CD4-positive, alpha-beta memory T cell (primary cell): Measurements from ENCODE around the gene DNAH12. TPM values are rescaled to one million over a fixed set of nuclear protein-coding genes. Genes with fewer than 3 reads are reported as not detected.

Experiments used
- CTCF ChIA-PET: fragments of 350-600 bp; sonication (Branson Sonifier 250); formaldehyde crosslinking; loops from one replicate; lab custom pipeline; 2021; ENCODE audit warnings: inconsistent platforms; ENCODE audit not compliant: partially characterized antibody; lab: Charles Lee
- POLR2A ChIA-PET: fragments of 350-600 bp; sonication (Branson Sonifier 250); formaldehyde crosslinking; loops from one replicate; lab custom pipeline; 2021; ENCODE audit not compliant: partially characterized antibody; lab: Charles Lee
- DNase-seq, 5 donors: peaks; one replicate each; pipeline versions ENCODE4 v3.0.0 to v3.0.0-alpha.2; 2020 to 2022; ENCODE audit warnings: mixed read lengths in 1 of 5
- H3K27ac ChIP-seq: one replicate; pipeline ENCODE4 v1.7.0; 2013; ENCODE audit warnings: low read depth, low read length
- H3K27me3 ChIP-seq: 2 replicates; pipeline ENCODE4 v1.7.0; 2013; ENCODE audit warnings: mild to moderate bottlenecking, low read length, moderate library complexity; ENCODE audit not compliant: insufficient read depth
- H3K36me3 ChIP-seq: 2 replicates; pipeline ENCODE4 v1.7.0; 2013; ENCODE audit warnings: mild to moderate bottlenecking, low read length, moderate library complexity; ENCODE audit not compliant: insufficient read depth
- H3K4me1 ChIP-seq: 2 replicates; pipeline ENCODE4 v1.7.0; 2013; ENCODE audit warnings: mild to moderate bottlenecking, low read length, moderate library complexity; ENCODE audit not compliant: insufficient read depth
- H3K4me3 ChIP-seq, 2 donors: one replicate each; pipeline ENCODE4 v1.7.0; 2013; ENCODE audit warnings: low read length in 2 of 2, mild to moderate bottlenecking in 1 of 2
- H3K9me3 ChIP-seq, 2 donors: one replicate each; pipeline ENCODE4 v1.7.0; 2013; ENCODE audit warnings: low read length in 2 of 2, control low read depth in 1 of 2; ENCODE audit not compliant: control insufficient read depth in 1 of 2
- H3K27ac Mint-ChIP-seq, 7 donors: one replicate each; pipeline ENCODE4 v1.8.0; 2020 to 2021; ENCODE audit warnings: mixed read lengths in 7 of 7, mild to moderate bottlenecking in 6 of 7, inconsistent platforms in 3 of 7, moderate library complexity in 3 of 7
- H3K27me3 Mint-ChIP-seq, 2 donors: one replicate each; pipeline ENCODE4 v1.8.0; 2020 to 2021; ENCODE audit warnings: mixed read lengths in 2 of 2
- H3K36me3 Mint-ChIP-seq, 2 donors: one replicate each; pipeline ENCODE4 v1.8.0; 2020 to 2021; ENCODE audit warnings: mixed read lengths in 2 of 2, inconsistent platforms in 1 of 2, mild to moderate bottlenecking in 1 of 2
- H3K4me1 Mint-ChIP-seq, 4 donors: one replicate each; pipeline ENCODE4 v1.8.0; 2020 to 2021; ENCODE audit warnings: mixed read lengths in 4 of 4, mild to moderate bottlenecking in 1 of 4
- H3K4me3 Mint-ChIP-seq, 8 donors: one replicate each; pipeline ENCODE4 v1.8.0; 2020 to 2021; ENCODE audit warnings: mixed read lengths in 8 of 8, mild to moderate bottlenecking in 7 of 8, moderate library complexity in 6 of 8, inconsistent platforms in 3 of 8
- H3K9me3 Mint-ChIP-seq, 8 donors: one replicate each; pipeline ENCODE4 v1.8.0; 2020 to 2021; ENCODE audit warnings: mixed read lengths in 8 of 8, mild to moderate bottlenecking in 5 of 8, inconsistent platforms in 3 of 8, moderate library complexity in 1 of 8
- intact Hi-C: fragments of 100-400 bp; cut with micrococcal nuclease; formaldehyde crosslinking; loops from one replicate; pipeline ENCODE4 v1.15.1; 2023
- polyA plus RNA-seq, 2 donors: library from polyadenylated mRNA; unstranded; fragments of 300-500 nt; fragmentation: Illumina TruSeq; gene quantifications; one replicate each; pipeline ENCODE4 v1.2.3, GENCODE V29; 2021
- total RNA-seq, 2 experiments: library from RNA; stranded (reverse); gene quantifications; one replicate each; pipeline ENCODE4 v1.2.3, GENCODE V29; 2021

Gene DNAH12
- total and polyA plus RNA-seq, 4 experiments from 2014 or later: 0.09 to 0.11 TPM; not detected in 2

DNA sequence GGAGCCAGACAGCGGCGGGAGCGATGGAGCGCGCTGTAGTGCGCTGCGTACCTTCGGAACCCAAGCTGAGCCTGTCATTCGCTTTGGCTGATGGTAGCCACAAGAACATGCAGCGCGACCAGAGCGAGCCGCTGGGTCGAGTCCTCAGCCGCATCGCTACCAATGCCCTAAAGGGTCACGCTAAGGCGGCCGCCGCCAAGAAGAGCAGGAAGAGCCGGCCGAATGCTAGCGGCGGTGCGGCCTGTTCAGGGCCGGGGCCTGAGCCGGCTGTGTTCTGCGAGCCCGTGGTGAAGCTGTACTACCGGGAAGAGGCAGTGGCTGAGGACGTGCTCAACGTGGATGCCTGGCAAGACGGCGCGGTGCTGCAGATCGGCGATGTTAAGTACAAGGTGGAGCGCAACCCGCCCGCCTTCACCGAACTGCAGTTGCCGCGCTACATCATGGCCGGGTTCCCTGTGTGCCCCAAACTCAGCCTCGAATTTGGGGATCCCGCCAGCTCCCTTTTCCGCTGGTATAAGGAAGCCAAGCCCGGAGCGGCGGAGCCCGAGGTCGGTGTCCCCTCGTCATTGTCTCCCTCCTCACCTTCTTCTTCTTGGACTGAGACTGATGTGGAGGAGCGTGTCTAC, 12.4 kb upstream of the DNAH12 start:
- Mint-ChIP-seq H3K9me3 (peaks cover 0 to 2% (median 0%) of the 10 kb centered on the region in 8 donors), H3K4me1 (peaks cover 27 to 60% (median 40%) of the 10 kb centered on the region in 4 donors), H3K36me3 (peaks cover 12 to 41% of the 10 kb centered on the region in 2 donors), H3K4me3 (peak overlapping the region; percentile 92 to 100 (median 96)), H3K27ac (peak overlapping the region; percentile 97 to 100 (median 99)), H3K27me3 (no peaks in the 10 kb centered on the region)
- Histone ChIP-seq H3K4me3 (peak overlapping the region; percentile 85 to 89), H3K9me3 (no peaks in the 10 kb centered on the region), H3K4me1 (peaks cover 49% of the 10 kb centered on the region), H3K36me3 (peaks cover 9% of the 10 kb centered on the region), H3K27me3 (no peaks in the 10 kb centered on the region), H3K27ac (peak overlapping the region; percentile 89)
- CTCF ChIA-PET: interaction anchor here (1.0 to 1.1 kb wide), 3 partner anchors 40 to 199 kb away, joined by 3 to 8 read pairs (median 3); partner anchors contain the start of genes ARF4 and SLMAP
- POLR2A ChIA-PET: interaction anchor here (0.6 to 5.1 kb wide), 21 partner anchors 10 to 1000 kb away, joined by 3 to 169 read pairs (median 5); partner anchors contain the start of genes APPL1, ARF4, CCDC66 and DENND6A
- peak in 2 of 5 donors; percentile 41 to 52 for DNase-seq
- intact Hi-C loops: loop anchor here (1.0 to 2.0 kb wide), 3 partner anchors 41 to 200 kb away; partner anchors contain the start of genes ARF4, DENND6A and SLMAP

DNA sequence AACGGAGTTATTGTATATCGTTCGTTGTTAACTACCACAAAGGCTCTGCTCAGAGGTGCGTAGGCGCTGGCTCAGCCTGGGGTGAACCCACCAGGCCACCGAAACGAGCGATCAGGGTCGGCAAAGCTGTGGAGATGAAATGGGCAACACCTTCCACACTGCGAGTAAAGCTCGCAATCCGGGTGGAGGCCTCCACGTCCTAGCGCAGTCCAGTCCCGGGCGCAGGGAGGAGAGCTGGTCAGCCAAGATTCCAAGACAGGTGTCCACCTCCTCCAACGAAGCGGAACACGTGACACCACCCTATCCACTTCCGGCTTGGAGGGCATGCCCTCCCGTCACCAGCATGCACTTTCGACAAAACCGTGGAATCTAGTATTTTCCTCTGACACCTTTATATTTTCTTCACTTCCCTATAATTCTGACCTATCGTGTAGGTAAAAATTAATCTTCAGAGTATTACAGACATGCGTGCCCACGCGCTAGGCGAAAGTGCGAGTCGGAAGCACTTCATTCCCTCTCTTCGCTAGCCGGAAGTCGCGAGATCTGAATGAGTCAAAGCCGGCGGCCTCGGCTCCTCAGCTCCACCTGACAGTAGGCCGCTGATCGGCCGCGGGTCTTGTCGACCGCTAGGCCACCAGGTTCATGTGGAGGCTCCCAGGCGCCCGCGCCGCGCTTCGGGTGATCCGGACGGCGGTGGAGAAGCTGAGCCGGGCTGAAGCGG, 11.8 kb upstream of the DNAH12 start, which contains the start of gene PDE12:
PDE12 (plus strand) TSS at position 537 of the 721 bp plus-strand sequence; CDS start at position 643, 106 bp downstream.
- Mint-ChIP-seq H3K4me1 (peaks cover 24 to 57% (median 36%) of the 10 kb centered on the region in 4 donors), H3K9me3 (peaks cover 0 to 2% (median 0%) of the 10 kb centered on the region in 8 donors), H3K36me3 (peaks cover 12 to 36% of the 10 kb centered on the region in 2 donors), H3K4me3 (peak within 1 kb of the TSS; percentile 92 to 100 (median 96)), H3K27ac (peak within 1 kb of the TSS; percentile 97 to 100 (median 99)), H3K27me3 (no peaks in the 10 kb centered on the region)
- DNase-seq: peak; percentile 82 to 87 (median 83)
- ChIA-PET POLR2A (interaction anchor here (0.6 to 5.1 kb wide), 21 partner anchors 11 to 999 kb away, joined by 3 to 169 read pairs (median 5); partner anchors contain the start of genes APPL1, ARF4, CCDC66 and DENND6A), CTCF (interaction anchor here (1.0 to 1.1 kb wide), 3 partner anchors 41 to 200 kb away, joined by 3 to 8 read pairs (median 3); partner anchors contain the start of genes ARF4 and SLMAP)
- H3K27me3 ChIP-seq: no peaks in the 10 kb centered on the region
- no peaks in the 10 kb centered on the region for H3K9me3 ChIP-seq
- H3K27ac ChIP-seq: peak within 1 kb of the TSS; percentile 89
- peaks cover 43% of the 10 kb centered on the region for H3K4me1 ChIP-seq
- H3K36me3 ChIP-seq: peaks cover 9% of the 10 kb centered on the region
- intact Hi-C loops: loop anchor here (1.0 to 2.0 kb wide), 4 partner anchors 41 to 201 kb away; partner anchors contain the start of genes ARF4, DENND6A and SLMAP
- peak within 1 kb of the TSS; percentile 85 to 89 for H3K4me3 ChIP-seq

DNA sequence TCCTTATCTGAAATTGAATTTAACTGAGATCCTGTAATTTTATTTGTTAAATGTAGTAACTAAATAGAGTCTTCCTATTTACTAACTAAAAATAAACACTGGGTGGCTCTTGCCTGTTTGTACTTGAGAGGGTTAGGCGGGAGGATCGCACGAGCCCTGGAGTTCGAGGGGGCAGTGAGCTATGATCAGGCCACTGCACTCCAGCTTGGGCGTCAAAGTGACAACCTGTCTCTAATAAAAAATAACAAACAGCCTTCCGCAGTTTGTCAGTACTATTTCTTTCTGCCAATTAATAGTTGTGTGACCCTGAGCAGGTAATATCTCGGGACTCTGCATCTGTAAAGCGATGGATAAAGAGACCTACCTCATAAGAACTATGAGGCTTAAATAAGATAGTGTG, 11.2 kb upstream of the DNAH12 start:
- H3K36me3 Mint-ChIP-seq: peaks cover 8 to 31% of the 10 kb centered on the region in 2 donors
- DNase-seq: no peak
- intact Hi-C loops: loop anchor here (2.0 kb wide), 1 partner anchor 159 kb away; no protein-coding TSS in a partner anchor
- Histone ChIP-seq H3K9me3 (no peaks in the 10 kb centered on the region), H3K27me3 (no peaks in the 10 kb centered on the region), H3K27ac (peak overlapping the region; percentile 89), H3K4me1 (peaks cover 37% of the 10 kb centered on the region), H3K4me3 (peak overlapping the region; percentile 85 to 89), H3K36me3 (peaks cover 9% of the 10 kb centered on the region)
- no peaks in the 10 kb centered on the region for H3K27me3 Mint-ChIP-seq
- peak overlapping the region; percentile 92 to 100 (median 96) for H3K4me3 Mint-ChIP-seq
- ChIA-PET POLR2A (interaction anchor here (1.2 to 5.1 kb wide), 11 partner anchors 11 to 638 kb away, joined by 3 to 169 read pairs (median 11); partner anchors contain the start of genes APPL1, ARF4, DENND6A and SLMAP), CTCF (no interaction called here)
- peaks cover 22 to 51% (median 32%) of the 10 kb centered on the region in 4 donors for H3K4me1 Mint-ChIP-seq
- H3K9me3 Mint-ChIP-seq: peaks cover 0 to 2% (median 0%) of the 10 kb centered on the region in 8 donors
- H3K27ac Mint-ChIP-seq: peak overlapping the region; percentile 97 to 100 (median 99)

DNA sequence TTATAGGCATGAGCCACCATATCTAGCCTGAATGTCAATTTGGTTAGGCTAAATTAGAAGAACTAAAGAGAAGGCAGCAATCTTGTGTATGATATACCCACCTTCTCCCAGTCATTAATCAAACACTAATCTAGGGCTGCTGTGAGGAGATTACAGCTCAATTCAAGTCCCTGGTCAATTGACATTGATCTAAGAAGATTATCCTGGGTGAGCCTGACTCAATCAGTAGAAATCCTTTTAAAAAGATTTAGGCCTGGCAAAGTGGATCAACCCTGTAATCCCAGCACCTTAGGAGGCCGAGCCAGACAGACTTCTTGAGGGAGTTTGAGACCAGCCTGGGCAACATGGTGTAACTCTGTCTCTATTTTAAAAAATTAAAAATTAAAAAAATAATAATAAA, 2.5 kb upstream of the DNAH12 start:
- Histone ChIP-seq H3K27me3 (no peaks in the 10 kb centered on the region), H3K36me3 (no peaks in the 10 kb centered on the region), H3K27ac (no peak overlapping the region), H3K4me1 (no peaks in the 10 kb centered on the region), H3K9me3 (no peaks in the 10 kb centered on the region), H3K4me3 (no peak overlapping the region)
- Mint-ChIP-seq H3K27ac (no peak overlapping the region), H3K4me3 (no peak overlapping the region), H3K9me3 (no peaks in the 10 kb centered on the region), H3K27me3 (peaks cover 0 to 4% of the 10 kb centered on the region in 2 donors), H3K4me1 (peaks cover 0 to 4% (median 0%) of the 10 kb centered on the region in 4 donors), H3K36me3 (no peaks in the 10 kb centered on the region)
- intact Hi-C loops: no loop called here
- DNase-seq: no peak
- ChIA-PET CTCF (no interaction called here), POLR2A (no interaction called here)

DNA sequence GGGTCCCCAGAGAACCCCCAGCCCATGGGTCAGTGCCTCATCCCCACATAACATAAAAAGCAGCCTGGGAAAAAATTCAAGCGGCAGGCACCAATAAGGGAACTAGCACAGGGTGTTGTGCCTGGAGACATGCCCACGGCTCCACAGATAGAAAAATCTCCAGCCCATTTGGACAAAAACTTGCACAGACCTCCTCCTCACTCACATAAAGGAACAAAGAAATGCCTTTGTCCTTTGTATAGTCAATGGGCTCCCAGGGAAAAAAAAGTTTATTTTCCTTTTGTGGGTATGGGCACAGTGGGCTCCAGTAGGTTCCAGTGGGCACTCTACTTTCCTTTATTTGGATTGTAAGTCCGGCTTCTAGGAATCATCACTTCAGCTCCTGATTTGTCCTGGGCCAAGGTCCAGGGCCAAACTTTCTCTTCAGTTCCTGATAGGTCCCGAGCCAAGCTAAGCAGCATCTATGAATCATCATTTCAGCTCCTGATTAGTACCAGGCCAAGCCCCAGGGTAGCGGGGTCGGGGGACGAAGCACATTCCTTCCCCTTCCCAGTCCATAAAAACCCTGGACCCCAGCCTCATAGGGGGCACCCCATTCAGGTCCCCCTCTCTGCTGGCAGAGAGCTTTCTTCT, 1.6 kb upstream of the DNAH12 start:
- H3K36me3 ChIP-seq: no peaks in the 10 kb centered on the region
- POLR2A ChIA-PET: no interaction called here
- H3K27ac Mint-ChIP-seq: no peak overlapping the region
- no peaks in the 10 kb centered on the region for H3K4me1 ChIP-seq
- H3K4me3 Mint-ChIP-seq: no peak overlapping the region
- H3K36me3 Mint-ChIP-seq: no peaks in the 10 kb centered on the region
- H3K9me3 ChIP-seq: no peaks in the 10 kb centered on the region
- H3K9me3 Mint-ChIP-seq: no peaks in the 10 kb centered on the region
- intact Hi-C loops: no loop called here
- peaks cover 0 to 4% of the 10 kb centered on the region in 2 donors for H3K27me3 Mint-ChIP-seq
- peaks cover 0 to 4% (median 0%) of the 10 kb centered on the region in 4 donors for H3K4me1 Mint-ChIP-seq
- H3K27ac ChIP-seq: no peak overlapping the region
- CTCF ChIA-PET: no interaction called here
- no peaks in the 10 kb centered on the region for H3K27me3 ChIP-seq
- DNase-seq: no peak
- H3K4me3 ChIP-seq: no peak overlapping the region

DNA sequence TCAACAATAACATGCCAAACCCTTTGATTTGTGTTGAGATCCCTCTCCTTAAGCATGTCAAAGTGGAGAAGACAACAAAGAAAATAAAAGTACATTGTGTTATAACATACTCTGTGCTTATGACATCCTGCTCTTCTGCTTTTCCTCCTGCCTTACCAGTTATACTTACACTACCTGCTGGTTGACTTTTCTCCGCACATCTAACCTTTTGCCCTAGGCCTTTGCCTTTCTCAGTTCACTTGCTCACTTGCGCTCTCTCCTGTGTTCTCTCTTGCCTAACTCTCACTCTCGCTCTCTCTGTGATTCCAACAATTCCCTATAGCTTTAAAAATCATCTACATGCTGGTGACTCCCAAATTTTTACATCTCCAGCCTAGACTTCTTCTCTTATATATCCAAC, 5.7 kb downstream of the DNAH12 start:
- Mint-ChIP-seq H3K9me3 (peaks cover 0 to 5% (median 0%) of the 10 kb centered on the region in 8 donors), H3K4me1 (no peaks in the 10 kb centered on the region), H3K36me3 (peaks cover 0 to 3% of the 10 kb centered on the region in 2 donors), H3K27ac (no peak overlapping the region), H3K27me3 (peaks cover 0 to 2% of the 10 kb centered on the region in 2 donors), H3K4me3 (no peak overlapping the region)
- DNase-seq: no peak
- ChIA-PET POLR2A (interaction anchor here (1.4 kb wide), 1 partner anchor 17 kb away, joined by 9 read pairs; the partner anchor contains the start of gene PDE12), CTCF (no interaction called here)
- Histone ChIP-seq H3K36me3 (no peaks in the 10 kb centered on the region), H3K4me3 (no peak overlapping the region), H3K27me3 (no peaks in the 10 kb centered on the region), H3K9me3 (no peaks in the 10 kb centered on the region), H3K27ac (no peak overlapping the region), H3K4me1 (no peaks in the 10 kb centered on the region)
- intact Hi-C loops: no loop called here
